Stimulated activated CD4-positive, alpha-beta T cell treated with anti-CD3 and anti-CD28 coated beads, Interleukin-4, amount 100 ng/mL, for 4 hours (primary cell): ENCODE results near the gene LRMDA.

Experiments
- DNase-seq, 2 experiments: peaks; one replicate each; pipeline ENCODE4 v3.0.0-alpha.2; 2020

The LRMDA gene

GRCh38 chr10:76334255-76334654, 902.8 kb downstream of the LRMDA start:
- DNase-seq, result no peak

GRCh38 chr10:76336213-76336963, 905.0 kb downstream of the LRMDA start:
- no peak for DNase-seq

GRCh38 chr10:76337641-76338040, 906.2 kb downstream of the LRMDA start:
- DNase-seq, result no peak

GRCh38 chr10:76338187-76338586, 906.8 kb downstream of the LRMDA start:
- DNase-seq, result no peak

GRCh38 chr10:76341740-76342139, 910.3 kb downstream of the LRMDA start:
- DNase-seq, result no peak

- DNase-seq, result no peak
Observed at GRCh38 chr10:76342996-76343395, 911.6 kb downstream of the LRMDA start.

GRCh38 chr10:76347832-76348231, 916.4 kb downstream of the LRMDA start:
- DNase-seq, result no peak

- DNase-seq, result no peak
Observed at GRCh38 chr10:76350583-76350982, 919.2 kb downstream of the LRMDA start.

GRCh38 chr10:76352300-76352699, 920.9 kb downstream of the LRMDA start:
- no peak for DNase-seq

GRCh38 chr10:76353237-76353851, 921.9 kb downstream of the LRMDA start:
- no peak for DNase-seq

- DNase-seq, result no peak
Observed at GRCh38 chr10:76354212-76354738, 922.9 kb downstream of the LRMDA start.

GRCh38 chr10:76354921-76355320, 923.5 kb downstream of the LRMDA start:
- no peak for DNase-seq

GRCh38 chr10:76356557-76356956, 925.1 kb downstream of the LRMDA start:
- DNase-seq, result no peak

- no peak for DNase-seq
Observed at GRCh38 chr10:76357726-76358415, 926.4 kb downstream of the LRMDA start.

- DNase-seq, result no peak
Observed at GRCh38 chr10:76358743-76359395, 927.4 kb downstream of the LRMDA start.

GRCh38 chr10:76375761-76376160, 944.3 kb downstream of the LRMDA start:
- no peak for DNase-seq

GRCh38 chr10:76382381-76382851, 951.0 kb downstream of the LRMDA start:
- DNase-seq, result no peak

GRCh38 chr10:76388321-76389023, 957.0 kb downstream of the LRMDA start:
- DNase-seq, result no peak

GRCh38 chr10:76393875-76394706, 962.7 kb downstream of the LRMDA start:
- DNase-seq, result no peak

- DNase-seq, result no peak
Observed at GRCh38 chr10:76394707-76395042, 963.3 kb downstream of the LRMDA start.

GRCh38 chr10:76395251-76395650, 963.8 kb downstream of the LRMDA start:
- DNase-seq, result no peak

- DNase-seq, result no peak
Observed at GRCh38 chr10:76396134-76396533, 964.7 kb downstream of the LRMDA start.
